VCaP (cell line): ENCODE data around the gene SYNPR.

Source experiments
- H3K27ac ChIP-seq: fragments of 450-650 bp; 2 replicates; pipeline ENCODE4 v1.5.1; 2017
- TF ChIP-seq, protein P1 (sequence below): fragments of 450-650 bp; conservative IDR thresholded peaks from 2 replicates; pipeline ENCODE4 v1.5.1; 2017; ENCODE audit warnings: mild to moderate bottlenecking, moderate library complexity

Gene SYNPR

DNA sequence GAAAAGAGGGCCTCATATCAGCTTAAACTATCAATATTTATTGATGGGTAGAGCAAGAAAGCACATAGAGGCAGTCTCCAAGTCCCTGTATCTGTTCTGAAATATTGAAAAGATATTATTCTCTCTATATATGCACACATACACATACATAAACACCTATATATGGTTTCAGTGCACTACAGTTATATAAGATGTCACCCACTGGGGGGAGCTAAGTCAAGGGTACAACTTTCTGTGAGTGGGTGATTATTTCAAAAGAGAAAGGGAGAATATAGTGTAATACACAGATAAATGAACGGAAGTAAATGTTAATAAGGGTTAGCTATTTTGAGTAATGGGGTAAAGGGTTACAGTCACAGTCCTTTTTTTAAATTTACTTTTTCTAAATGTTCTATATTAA lies 383.1 kb downstream of the SYNPR start:
- H3K27ac ChIP-seq = no peak overlapping the region
- TF ChIP-seq, protein P1, sequence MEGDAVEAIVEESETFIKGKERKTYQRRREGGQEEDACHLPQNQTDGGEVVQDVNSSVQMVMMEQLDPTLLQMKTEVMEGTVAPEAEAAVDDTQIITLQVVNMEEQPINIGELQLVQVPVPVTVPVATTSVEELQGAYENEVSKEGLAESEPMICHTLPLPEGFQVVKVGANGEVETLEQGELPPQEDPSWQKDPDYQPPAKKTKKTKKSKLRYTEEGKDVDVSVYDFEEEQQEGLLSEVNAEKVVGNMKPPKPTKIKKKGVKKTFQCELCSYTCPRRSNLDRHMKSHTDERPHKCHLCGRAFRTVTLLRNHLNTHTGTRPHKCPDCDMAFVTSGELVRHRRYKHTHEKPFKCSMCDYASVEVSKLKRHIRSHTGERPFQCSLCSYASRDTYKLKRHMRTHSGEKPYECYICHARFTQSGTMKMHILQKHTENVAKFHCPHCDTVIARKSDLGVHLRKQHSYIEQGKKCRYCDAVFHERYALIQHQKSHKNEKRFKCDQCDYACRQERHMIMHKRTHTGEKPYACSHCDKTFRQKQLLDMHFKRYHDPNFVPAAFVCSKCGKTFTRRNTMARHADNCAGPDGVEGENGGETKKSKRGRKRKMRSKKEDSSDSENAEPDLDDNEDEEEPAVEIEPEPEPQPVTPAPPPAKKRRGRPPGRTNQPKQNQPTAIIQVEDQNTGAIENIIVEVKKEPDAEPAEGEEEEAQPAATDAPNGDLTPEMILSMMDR = no peak

DNA sequence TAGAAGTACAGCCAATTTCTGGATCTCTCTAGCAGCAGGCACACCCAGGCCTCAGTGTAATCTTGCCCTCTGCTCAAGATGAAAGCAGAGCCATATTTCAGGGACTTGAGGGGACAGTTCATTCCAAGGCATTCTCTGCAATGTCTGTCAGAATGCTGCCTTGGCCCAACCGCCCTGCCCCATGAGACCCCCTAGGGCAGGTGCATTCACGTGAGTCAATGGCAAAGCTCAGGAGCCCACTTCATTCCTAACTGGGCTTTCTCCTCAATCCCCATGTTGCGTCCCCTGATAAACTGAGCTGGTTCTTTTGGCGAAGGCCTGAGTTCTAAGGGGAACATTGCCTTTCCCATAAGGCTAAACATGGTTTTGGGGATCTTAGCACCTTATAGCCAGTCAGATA lies 383.9 kb downstream of the SYNPR start:
- TF ChIP-seq, protein P1 = no peak

DNA sequence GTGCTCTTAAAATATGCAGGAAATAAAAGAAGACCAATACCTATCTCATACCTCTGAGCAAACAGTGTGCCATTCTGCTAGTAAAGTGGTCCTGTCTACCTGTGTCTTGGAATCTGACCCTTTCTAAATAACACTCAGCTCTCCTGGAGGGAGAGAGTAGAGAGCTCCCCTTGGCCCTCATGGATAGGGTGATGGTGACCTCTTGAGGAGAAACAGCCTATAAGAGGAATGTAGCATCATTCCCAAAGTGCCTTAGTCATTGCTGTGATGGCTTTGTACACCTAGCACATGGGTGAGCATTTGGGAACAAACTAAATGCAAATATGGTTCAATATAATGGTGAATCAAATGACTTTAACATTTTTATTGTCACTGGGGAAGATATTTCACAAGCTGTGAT lies 384.4 kb downstream of the SYNPR start:
- H3K27ac ChIP-seq = no peak overlapping the region
- TF ChIP-seq, protein P1 = peak; percentile 65

More for the DNA sequence above, 383.9 kb downstream of the SYNPR start:
- H3K27ac ChIP-seq = no peak overlapping the region
